Endothelial cell (in vitro differentiated cells): ENCODE measurements around the gene KCNH5. TPM values are rescaled to one million over a fixed set of nuclear protein-coding genes. Genes with fewer than 3 reads are reported as not detected.

Experiments
- DNase-seq: peaks from one replicate; pipeline ENCODE4 v3.0.0; 2021; ENCODE audit warnings: low spot score
- H3K27ac Mint-ChIP-seq: one replicate; pipeline ENCODE4 v1.8.0; 2021; ENCODE audit warnings: mixed read lengths, inconsistent platforms; ENCODE audit not compliant: unreplicated experiment
- H3K27me3 Mint-ChIP-seq: one replicate; pipeline ENCODE4 v1.8.0; 2021; ENCODE audit warnings: mild to moderate bottlenecking, moderate library complexity, mixed read lengths, inconsistent platforms; ENCODE audit not compliant: unreplicated experiment
- H3K36me3 Mint-ChIP-seq: one replicate; pipeline ENCODE4 v1.8.0; 2021; ENCODE audit warnings: mild to moderate bottlenecking, low read depth, mixed read lengths, inconsistent platforms; ENCODE audit not compliant: unreplicated experiment
- H3K4me1 Mint-ChIP-seq: one replicate; pipeline ENCODE4 v1.8.0; 2021; ENCODE audit warnings: mild to moderate bottlenecking, mixed read lengths, inconsistent platforms; ENCODE audit not compliant: unreplicated experiment
- H3K4me3 Mint-ChIP-seq: one replicate; pipeline ENCODE4 v1.8.0; 2021; ENCODE audit warnings: mild to moderate bottlenecking, mixed read lengths, inconsistent platforms; ENCODE audit not compliant: unreplicated experiment
- H3K9me3 Mint-ChIP-seq: one replicate; pipeline ENCODE4 v1.8.0; 2021; ENCODE audit warnings: mixed read lengths, inconsistent platforms; ENCODE audit not compliant: unreplicated experiment
- CTCF ChIP-seq: fragments of 200-600 bp; sonication (generic); IDR thresholded peaks from one replicate; pipeline ENCODE4 v1.5.0; 2021; ENCODE audit warnings: antibody characterized with exemption; ENCODE audit not compliant: unreplicated experiment
- total RNA-seq: library from RNA; stranded (reverse); fragmentation: NEBNext Ultra II Directional; extraction: Animal tissue kit (Norgen Biotek cat#: 25700); gene quantifications from one replicate; pipeline ENCODE4 v1.2.1, GENCODE V29; 2021; ENCODE audit not compliant: unreplicated experiment

KCNH5 gene
- total RNA-seq, 1 donor from 2014 or later: 0.13 TPM

DNA sequence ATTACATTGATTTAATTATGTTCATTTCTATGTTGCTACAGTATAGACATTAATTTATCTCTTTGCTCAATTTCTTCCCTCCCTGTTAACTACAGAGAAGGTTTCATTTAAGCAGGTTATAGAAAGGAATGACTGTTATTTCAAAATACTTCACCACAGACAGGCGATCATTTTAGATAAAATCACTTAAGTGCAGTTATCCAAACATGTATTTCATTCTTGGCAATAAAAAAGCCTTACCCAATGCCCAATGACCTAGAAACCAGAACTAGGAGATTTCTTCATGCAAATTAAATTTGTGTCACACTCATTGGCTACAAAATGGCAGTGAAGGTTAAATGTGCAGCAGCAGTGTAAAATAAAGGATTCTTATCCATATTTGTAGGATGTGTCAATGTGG lies 266.4 kb downstream of the KCNH5 start:
- no peak for TF ChIP-seq CTCF
- Mint-ChIP-seq H3K4me1 (no peaks in the 10 kb centered on the region), H3K27me3 (peaks cover 3% of the 10 kb centered on the region), H3K4me3 (no peak overlapping the region), H3K36me3 (no peaks in the 10 kb centered on the region), H3K27ac (no peak overlapping the region), H3K9me3 (no peaks in the 10 kb centered on the region)
- no peak for DNase-seq

DNA sequence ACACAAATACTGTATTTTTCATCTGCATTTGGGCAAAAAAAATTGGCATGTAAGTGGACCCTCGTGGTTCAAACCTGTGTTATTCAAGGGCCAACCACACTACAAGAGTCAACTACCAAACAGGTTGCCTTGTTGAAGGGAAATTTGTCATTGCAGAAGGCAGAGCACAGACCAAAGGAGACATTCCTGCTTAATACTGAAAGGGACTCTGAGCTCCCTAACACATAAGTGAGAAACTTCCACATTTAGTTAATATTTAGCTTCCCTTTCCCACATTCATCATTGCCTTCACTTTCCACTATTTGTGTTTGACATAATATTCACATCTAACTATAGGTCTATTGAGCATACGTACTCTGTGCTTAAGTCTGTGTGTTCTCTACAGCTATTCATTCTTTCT lies 266.9 kb downstream of the KCNH5 start:
- H3K4me3 Mint-ChIP-seq: no peak overlapping the region
- DNase-seq: no peak
- TF ChIP-seq CTCF: no peak
- H3K27ac Mint-ChIP-seq: no peak overlapping the region
- H3K36me3 Mint-ChIP-seq: no peaks in the 10 kb centered on the region
- no peaks in the 10 kb centered on the region for H3K9me3 Mint-ChIP-seq
- H3K4me1 Mint-ChIP-seq: no peaks in the 10 kb centered on the region
- peaks cover 3% of the 10 kb centered on the region for H3K27me3 Mint-ChIP-seq

- TF ChIP-seq CTCF: no peak
- Mint-ChIP-seq H3K9me3 (no peaks in the 10 kb centered on the region), H3K27me3 (peaks cover 3% of the 10 kb centered on the region), H3K27ac (no peak overlapping the region), H3K4me1 (no peaks in the 10 kb centered on the region), H3K4me3 (no peak overlapping the region), H3K36me3 (no peaks in the 10 kb centered on the region)
- no peak for DNase-seq
Observed at GRCh38 chr14:62777510-62777909, 267.7 kb downstream of the KCNH5 start.

GRCh38 chr14:62776300-62776699 lies 269.0 kb downstream of the KCNH5 start:
- Mint-ChIP-seq H3K4me3 (no peak overlapping the region), H3K4me1 (no peaks in the 10 kb centered on the region), H3K27ac (no peak overlapping the region), H3K36me3 (no peaks in the 10 kb centered on the region), H3K9me3 (no peaks in the 10 kb centered on the region), H3K27me3 (peaks cover 3% of the 10 kb centered on the region)
- TF ChIP-seq CTCF: no peak
- DNase-seq: no peak

DNA sequence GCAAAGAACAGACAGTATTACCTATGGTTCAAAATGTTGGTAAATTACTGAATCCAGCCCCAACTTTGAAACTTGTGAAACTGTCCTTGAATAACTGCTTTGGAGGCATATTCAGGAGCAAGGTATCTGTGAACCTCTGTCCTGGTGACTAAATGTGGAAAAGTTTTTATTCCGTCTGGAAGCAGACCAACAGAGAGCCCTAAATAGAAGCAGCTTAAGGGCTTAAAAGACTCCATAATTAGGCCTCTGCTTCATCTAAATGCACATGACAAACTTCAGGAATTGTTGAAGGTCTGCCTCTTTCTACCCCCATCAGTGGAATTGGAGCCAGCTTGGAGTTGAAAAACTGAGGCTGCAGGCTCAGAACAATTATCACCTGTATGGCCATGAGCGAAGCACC lies 276.5 kb downstream of the KCNH5 start:
- Mint-ChIP-seq H3K36me3 (no peaks in the 10 kb centered on the region), H3K4me1 (no peaks in the 10 kb centered on the region), H3K27ac (no peak overlapping the region), H3K4me3 (no peak overlapping the region), H3K27me3 (no peaks in the 10 kb centered on the region), H3K9me3 (no peaks in the 10 kb centered on the region)
- DNase-seq: no peak
- no peak for TF ChIP-seq CTCF
